ENCODE data around the gene PCSK2.

The PCSK2 gene

GRCh38 chr20:17327185-17328148 lies 100.6 kb downstream of the PCSK2 start:
- in situ Hi-C loops (cut with MboI; ENCODE audit: low sequenced_read_pairs), result no loop called here

DNA sequence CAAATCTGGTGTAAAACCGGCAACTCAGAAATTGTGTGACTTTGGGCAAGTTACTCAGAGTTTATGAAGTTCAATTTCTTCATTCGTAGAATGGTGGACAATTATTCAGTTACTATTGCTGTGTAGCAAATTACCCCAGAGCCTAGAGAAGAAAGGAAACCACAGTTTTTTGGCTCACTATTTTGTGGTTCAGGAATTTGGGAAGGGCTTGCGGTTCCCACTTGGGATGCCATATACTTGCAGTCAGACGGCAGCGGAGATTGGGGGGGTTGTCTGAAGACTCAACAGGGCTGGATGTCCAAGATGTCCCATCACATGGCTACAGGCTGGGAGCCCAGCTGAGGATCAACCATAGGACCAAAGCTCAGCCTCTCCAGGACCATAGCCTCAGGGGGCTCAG lies 108.1 kb downstream of the PCSK2 start:
- in situ Hi-C loops (cut with MboI; ENCODE audit: low sequenced_read_pairs), result no loop called here

GRCh38 chr20:17339000-17339399 lies 112.2 kb downstream of the PCSK2 start:
- in situ Hi-C loops (cut with MboI; ENCODE audit: low sequenced_read_pairs), result no loop called here

DNA sequence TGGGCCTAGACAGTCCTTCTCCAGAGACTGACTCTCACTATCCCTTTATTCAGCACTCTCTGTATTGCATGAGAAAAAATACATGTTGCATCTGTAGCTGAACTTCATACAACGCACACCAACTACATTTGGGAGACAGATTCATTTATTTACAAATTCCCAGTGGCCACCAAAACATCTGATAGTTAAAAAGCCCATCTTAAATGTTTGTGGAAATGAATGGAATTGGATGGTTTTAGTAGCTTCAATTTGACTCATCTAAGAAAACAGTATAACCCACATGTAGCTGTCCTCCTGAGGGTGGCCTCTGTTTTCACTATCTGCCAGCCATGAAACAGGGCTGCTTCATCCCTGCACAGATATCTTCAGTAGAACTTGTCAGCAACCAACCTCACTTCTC lies 116.3 kb downstream of the PCSK2 start:
- in situ Hi-C loops (cut with MboI; ENCODE audit: low sequenced_read_pairs), result no loop called here

DNA sequence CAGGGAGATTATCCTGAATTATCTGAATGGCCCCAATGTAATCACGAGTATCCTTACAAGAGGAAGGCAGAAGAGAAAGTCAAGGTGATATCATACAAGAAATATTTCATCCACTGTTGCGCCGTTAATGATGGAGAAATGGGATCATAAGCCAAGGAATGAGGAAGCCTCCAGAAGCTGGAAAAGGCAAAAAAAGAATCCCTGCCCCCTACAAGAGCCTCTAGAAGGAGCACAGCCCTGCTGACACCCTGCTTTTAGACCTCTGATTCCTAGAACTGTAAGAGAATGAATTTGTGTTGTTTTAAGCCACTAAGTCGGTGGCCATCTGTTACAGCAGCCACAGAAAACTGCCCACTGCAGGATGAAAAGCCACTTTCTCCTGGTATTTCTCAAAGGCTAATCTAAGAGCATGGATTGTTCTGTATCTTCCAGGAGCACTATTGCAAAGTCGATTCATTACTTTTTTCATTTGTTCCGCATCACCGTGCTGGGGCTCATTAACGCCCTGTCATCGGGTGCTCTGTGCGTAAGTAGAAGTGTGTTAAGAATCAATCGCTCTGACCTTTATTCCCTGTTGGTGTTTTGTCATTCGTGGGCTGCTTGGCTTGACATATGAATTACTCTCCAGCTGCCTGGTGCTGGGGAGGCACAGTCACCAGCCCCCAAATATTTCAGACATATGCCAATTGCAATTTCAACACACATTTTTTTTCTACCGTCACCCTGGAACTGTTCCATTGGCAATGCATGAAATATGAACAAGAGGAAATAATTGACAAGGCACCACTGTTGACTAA lies 117.0 kb downstream of the PCSK2 start:
- in situ Hi-C loops (cut with MboI; ENCODE audit: low sequenced_read_pairs), result no loop called here

DNA sequence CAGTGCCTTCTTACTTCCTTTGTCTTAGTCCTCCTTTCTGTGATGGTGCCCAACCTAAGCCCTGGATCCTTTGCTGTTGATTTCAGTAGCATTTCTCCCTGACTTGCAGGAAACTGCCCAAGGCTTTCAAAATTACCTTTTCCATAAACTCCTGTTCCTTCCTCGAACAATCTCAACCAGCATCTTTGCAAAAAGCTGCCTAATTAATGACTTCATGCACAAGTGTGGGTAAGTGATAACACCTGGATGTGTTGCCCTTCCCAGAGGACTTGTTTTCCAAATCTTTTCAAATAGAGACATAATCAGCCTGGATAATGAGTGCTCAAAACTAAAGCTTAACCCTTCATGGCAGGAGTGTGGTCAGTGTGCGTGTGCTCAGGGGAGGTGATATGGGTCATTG lies 118.0 kb downstream of the PCSK2 start:
- in situ Hi-C loops (cut with MboI; ENCODE audit: low sequenced_read_pairs), result no loop called here

DNA sequence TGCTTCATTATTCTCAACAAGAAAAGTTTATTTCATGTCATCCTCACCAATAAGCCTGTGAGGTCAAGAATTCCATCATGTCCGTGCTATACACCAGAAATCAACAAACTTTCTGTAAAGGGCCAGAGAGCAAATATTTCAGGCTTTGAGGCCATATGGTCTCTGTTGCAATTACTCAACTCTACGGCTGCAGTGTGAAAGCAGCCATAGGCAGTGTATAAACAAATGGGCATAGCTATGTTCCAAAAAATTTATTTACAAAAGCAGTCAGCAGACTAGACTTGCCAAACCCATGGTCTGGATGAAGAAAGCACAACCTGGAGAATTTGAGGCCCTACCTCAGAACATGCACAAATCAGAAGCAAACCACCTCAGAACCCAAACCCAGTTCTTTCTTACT lies 118.5 kb downstream of the PCSK2 start:
- in situ Hi-C loops (cut with MboI; ENCODE audit: low sequenced_read_pairs), result no loop called here

GRCh38 chr20:17350321-17350720 lies 123.5 kb downstream of the PCSK2 start:
- in situ Hi-C loops (cut with MboI; ENCODE audit: low sequenced_read_pairs), result no loop called here

GRCh38 chr20:17357238-17357637 lies 130.4 kb downstream of the PCSK2 start:
- in situ Hi-C loops (cut with MboI; ENCODE audit: low sequenced_read_pairs), result no loop called here

- in situ Hi-C loops (cut with MboI; ENCODE audit: low sequenced_read_pairs), result no loop called here
Observed at GRCh38 chr20:17358854-17359253, 132.0 kb downstream of the PCSK2 start.

DNA sequence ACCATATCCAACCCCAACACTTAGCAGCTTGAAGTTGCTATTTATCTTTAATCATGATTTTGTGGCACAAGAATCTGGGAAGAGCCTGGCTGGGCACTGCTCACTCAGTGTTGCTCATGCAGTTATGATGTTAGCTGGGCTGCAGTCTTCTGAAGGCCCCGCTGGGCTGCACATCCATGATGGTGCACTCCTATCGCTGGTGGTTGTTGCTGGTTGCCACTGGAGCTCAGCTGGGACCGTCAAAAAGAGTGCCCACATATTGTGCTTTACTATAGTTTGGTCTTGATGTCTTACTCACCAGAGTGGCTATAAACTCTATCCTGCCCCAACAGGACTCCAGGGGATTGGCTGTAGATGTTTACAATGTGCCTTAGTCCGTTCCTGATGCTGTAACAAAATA lies 137.8 kb downstream of the PCSK2 start:
- in situ Hi-C loops (cut with MboI; ENCODE audit: low sequenced_read_pairs), result no loop called here

DNA sequence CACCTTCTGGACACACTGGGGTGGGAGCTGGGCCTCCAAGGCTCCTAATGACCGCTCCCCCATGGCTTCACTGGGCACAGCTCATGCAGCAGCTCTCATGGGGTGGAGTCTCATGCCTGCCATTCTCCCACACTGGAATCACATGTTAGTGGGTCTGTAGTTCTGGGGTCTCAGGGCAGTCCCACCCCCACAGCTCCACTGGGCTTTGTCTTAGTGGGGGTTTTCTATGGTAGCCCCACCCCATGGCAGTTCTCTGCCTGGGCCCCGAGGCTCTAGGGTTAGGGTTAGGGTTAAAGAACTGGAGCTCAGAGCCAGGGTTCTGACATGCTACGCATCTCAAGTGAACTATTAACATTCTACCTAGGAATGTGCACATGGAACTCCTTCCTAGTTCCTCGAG lies 139.0 kb downstream of the PCSK2 start:
- in situ Hi-C loops (cut with MboI; ENCODE audit: low sequenced_read_pairs), result no loop called here

DNA sequence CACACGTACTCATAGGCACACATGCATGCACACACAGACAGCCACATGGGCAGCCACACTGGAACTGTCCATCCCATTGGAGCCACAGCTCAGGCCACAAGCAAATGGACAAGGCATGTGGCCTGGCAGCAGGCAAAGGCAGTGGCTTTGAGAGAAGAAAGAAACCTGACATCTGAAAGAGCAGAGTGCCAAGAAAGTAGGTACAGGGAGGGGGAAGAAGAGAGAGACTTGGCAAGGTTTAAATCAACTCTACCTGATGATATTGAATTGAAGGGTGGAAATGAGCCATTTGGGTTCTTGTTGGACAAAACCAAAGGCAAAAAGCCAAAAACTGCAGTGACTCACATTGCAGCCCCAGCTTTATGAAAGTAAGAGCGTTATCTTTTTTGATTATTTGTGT lies 142.7 kb downstream of the PCSK2 start:
- in situ Hi-C loops (cut with MboI; ENCODE audit: low sequenced_read_pairs), result no loop called here

DNA sequence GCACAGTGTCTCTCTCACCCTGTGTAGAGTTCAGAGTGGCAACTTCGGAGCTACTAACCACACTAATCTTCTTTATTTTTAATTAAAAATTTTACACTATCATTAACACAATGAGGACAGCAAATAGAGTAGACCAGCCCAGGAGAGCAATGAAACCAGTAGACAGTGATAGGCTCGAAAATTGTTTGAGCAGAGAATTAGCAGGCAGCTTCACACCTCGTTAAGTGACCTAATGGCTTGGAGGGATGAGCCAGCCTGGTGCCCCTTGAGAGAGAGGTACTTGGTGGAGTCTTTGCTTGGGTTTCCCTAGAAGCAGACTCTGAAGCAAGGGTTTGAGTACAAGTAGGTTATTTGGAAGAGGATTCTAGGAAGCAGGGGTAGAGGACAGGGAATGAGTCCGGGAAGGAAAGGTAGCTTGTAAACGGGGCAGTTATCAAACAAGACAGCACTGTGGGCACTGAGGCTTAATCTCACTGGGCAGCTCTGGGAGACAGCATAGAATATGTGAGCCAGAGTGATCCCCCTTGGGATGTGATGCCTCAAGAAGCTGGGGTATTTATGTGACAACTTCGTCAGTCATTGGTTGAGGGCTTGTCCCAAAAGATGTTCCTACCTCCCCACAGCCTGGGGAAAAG lies 146.1 kb downstream of the PCSK2 start:
- in situ Hi-C loops (cut with MboI; ENCODE audit: low sequenced_read_pairs), result no loop called here

GRCh38 chr20:17374086-17374485 lies 147.2 kb downstream of the PCSK2 start:
- in situ Hi-C loops (cut with MboI; ENCODE audit: low sequenced_read_pairs), result no loop called here

DNA sequence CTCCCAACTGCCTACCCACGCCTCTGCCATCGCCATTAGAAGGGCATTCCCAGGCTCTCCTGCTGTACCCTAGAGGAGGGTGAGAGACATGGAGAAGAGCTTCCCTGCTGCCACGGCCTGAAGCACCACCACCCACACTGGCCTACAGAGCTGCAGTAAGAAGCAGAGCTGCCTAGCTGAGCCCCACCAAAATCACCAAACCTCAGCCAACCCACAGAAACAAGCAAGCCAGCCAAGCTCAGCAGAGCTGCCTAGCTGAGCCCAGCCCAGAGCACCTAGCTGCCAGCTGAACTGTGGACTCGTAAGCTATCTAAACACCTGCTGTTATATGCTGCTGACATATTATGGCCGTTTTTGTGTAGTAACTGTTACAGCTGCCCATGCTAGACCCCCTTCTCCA lies 149.2 kb downstream of the PCSK2 start:
- in situ Hi-C loops (cut with MboI; ENCODE audit: low sequenced_read_pairs), result no loop called here

- in situ Hi-C loops (cut with MboI; ENCODE audit: low sequenced_read_pairs), result no loop called here
Observed at GRCh38 chr20:17377231-17377630, 150.4 kb downstream of the PCSK2 start.

DNA sequence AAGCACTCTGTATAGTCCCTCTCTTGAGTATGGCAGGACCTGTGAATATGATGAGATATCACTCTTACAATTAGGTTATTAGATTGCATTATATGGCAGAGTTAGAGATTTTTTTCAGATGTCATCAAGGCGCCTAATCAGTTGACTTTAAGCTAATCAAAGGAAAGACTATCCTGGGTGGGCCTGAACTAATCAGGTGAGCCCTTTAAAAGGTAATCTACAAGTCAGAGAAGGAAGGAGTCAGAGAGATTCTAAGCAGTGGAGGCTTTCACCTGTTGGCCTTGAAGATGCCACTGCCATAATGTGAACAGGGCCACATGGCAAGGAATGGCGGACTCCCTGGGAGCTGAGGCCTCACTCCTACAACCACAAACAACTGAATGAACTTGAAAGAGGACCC lies 152.8 kb downstream of the PCSK2 start:
- in situ Hi-C loops (cut with MboI; ENCODE audit: low sequenced_read_pairs), result no loop called here

DNA sequence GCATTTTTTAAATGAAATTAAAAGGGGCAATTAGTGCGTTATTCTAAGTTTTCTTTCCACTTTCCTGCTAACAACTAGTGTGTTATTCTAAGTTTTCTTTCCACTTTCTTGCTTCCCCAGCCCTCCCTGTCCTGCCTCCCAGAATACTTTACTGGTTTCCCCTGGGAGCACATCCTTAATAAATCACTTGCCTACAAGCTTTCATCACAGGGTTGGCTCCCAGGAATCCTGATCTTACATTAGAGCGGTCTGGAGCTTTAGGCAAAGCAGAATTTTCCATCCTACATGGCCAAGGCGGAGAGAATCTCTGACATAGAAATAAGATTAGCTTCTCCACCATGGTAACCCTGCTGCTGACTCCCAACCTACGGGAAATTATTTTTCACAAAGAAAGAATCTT lies 154.0 kb downstream of the PCSK2 start:
- in situ Hi-C loops (cut with MboI; ENCODE audit: low sequenced_read_pairs), result no loop called here

DNA sequence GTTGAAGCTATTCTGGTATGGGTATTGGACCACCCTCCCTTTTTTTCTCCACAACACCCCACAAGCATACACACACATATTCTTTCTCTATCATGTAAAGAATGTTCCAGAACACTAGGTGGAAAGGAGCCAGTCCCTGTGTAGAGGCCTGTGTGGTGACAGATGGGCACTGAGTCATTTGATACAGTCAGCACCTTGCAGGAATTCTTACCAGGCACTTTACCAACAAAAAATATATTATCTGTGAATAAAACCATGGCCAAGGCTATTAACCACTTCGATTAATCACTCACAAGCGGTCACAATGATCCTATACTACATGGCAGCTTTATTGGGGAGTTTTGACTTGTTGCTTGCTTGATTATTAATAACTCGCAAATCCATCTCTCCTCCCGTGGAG lies 154.9 kb downstream of the PCSK2 start:
- in situ Hi-C loops (cut with MboI; ENCODE audit: low sequenced_read_pairs), result no loop called here

GRCh38 chr20:17385798-17386197 lies 159.0 kb downstream of the PCSK2 start:
- in situ Hi-C loops (cut with MboI; ENCODE audit: low sequenced_read_pairs), result no loop called here

- in situ Hi-C loops (cut with MboI; ENCODE audit: low sequenced_read_pairs), result no loop called here
Observed at GRCh38 chr20:17390655-17391054, 163.8 kb downstream of the PCSK2 start.
